K562 (cell line): Measurements from ENCODE around the gene GGNBP2.

Source experiments
- CBFB ChIP-seq: sonication (generic); formaldehyde crosslinking; IDR thresholded peaks from 2 replicates; pipeline ENCODE4 v1.4.0; 2020; ENCODE audit warnings: mild to moderate bottlenecking, missing genetic modification reagents
- CTCF ChIP-seq, 3 experiments: IDR thresholded peaks in 2 of 3; conservative IDR thresholded peaks in 1 of 3; 2 replicates each; pipeline ENCODE4 v1.5.1; 2011 to 2012; ENCODE audit warnings: low read length in 3 of 3, mild to moderate bottlenecking in 3 of 3, control low read depth in 2 of 3, improper control_type of control experiment in 1 of 3, inconsistent platforms in 1 of 3, low read depth in 1 of 3, mixed read lengths in 1 of 3, moderate library complexity in 1 of 3; ENCODE audit not compliant: insufficient read depth in 2 of 3
- HOXB6 ChIP-seq: fragments of 250-450 bp; sonication (Bioruptor Pico); IDR thresholded peaks from 2 replicates; pipeline ENCODE4 v1.5.1; 2022; ENCODE audit warnings: mild to moderate bottlenecking, borderline replicate concordance
- KLF16 ChIP-seq: IDR thresholded peaks from 2 replicates; pipeline ENCODE4 v1.6.1; 2016; ENCODE audit warnings: antibody characterized with exemption
- SRF ChIP-seq, 2 experiments: fragments of 250-450, 450-650 bp in 1 of 2; sonication (Bioruptor Pico) in 1 of 2; sonication (generic) in 1 of 2; formaldehyde crosslinking; IDR thresholded peaks; 2 replicates each; pipeline versions ENCODE4 v1.5.0 to v1.5.1; 2020 to 2022; ENCODE audit warnings: mild to moderate bottlenecking in 1 of 2, missing genetic modification reagents in 1 of 2
- TARDBP ChIP-seq: fragments of 450-650 bp; IDR thresholded peaks from 2 replicates; pipeline ENCODE4 v1.6.1; 2016
- ZNF274 ChIP-seq: IDR thresholded peaks from 2 replicates; pipeline ENCODE4 v1.6.1; 2011; ENCODE audit warnings: low read depth, mild to moderate bottlenecking, low read length, moderate library complexity, borderline replicate concordance
- ZNF707 ChIP-seq: fragments of 250-450 bp; sonication (Bioruptor Pico); conservative IDR thresholded peaks from 2 replicates; pipeline ENCODE4 v1.8.0; 2022; ENCODE audit warnings: inconsistent platforms, mild to moderate bottlenecking, moderate library complexity
- TF ChIP-seq, protein P1 (sequence below): fragments of 250-450 bp; sonication (Bioruptor Pico); IDR thresholded peaks from 2 replicates; pipeline ENCODE4 v1.5.0; 2020; ENCODE audit warnings: mild to moderate bottlenecking

GRCh38 chr17:36594626-36595401 lies 50.1 kb downstream of the GGNBP2 start:
- TF ChIP-seq KLF16 (no peak), HOXB6 (CRISPR knock-in tag) (no peak), SRF (CRISPR knock-in tag; IDR thresholded peaks at IDR 0.05) (no peak), ZNF274 (no peak), TARDBP (no peak), ZNF707 (CRISPR knock-in tag) (no peak), CTCF (IDR thresholded peaks at IDR 0.05 in 2 of 3, conservative IDR thresholded peaks at IDR 0.05 in 1 of 3; ENCODE audit: insufficient read depth in 2 of 3, low read depth in 1 of 3, low read length in 3 of 3) (no peak), CBFB (no peak)
- TF ChIP-seq, protein P1, sequence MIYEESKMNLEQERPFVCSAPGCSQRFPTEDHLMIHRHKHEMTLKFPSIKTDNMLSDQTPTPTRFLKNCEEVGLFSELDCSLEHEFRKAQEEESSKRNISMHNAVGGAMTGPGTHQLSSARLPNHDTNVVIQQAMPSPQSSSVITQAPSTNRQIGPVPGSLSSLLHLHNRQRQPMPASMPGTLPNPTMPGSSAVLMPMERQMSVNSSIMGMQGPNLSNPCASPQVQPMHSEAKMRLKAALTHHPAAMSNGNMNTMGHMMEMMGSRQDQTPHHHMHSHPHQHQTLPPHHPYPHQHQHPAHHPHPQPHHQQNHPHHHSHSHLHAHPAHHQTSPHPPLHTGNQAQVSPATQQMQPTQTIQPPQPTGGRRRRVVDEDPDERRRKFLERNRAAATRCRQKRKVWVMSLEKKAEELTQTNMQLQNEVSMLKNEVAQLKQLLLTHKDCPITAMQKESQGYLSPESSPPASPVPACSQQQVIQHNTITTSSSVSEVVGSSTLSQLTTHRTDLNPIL: no peak
